M059J (cell line): ENCODE data around the gene MYOCD. TPM values are rescaled to one million over a fixed set of nuclear protein-coding genes. Genes with fewer than 3 reads are reported as not detected.

Experiments used
- DNase-seq: peaks from one replicate; pipeline ENCODE4 v3.0.0-alpha.2; 2012; ENCODE audit warnings: low read depth
- total RNA-seq: library from RNA; depleted of rRNA; stranded (reverse); fragments of >200 nt; shearing (Covaris generic); gene quantifications from 2 replicates; pipeline ENCODE4 v1.2.3, GENCODE V29; 2014

MYOCD gene
- total RNA-seq, 1 experiment from 2014 or later = 1.8 TPM

GRCh38 chr17:12745486-12745885 lies 79.8 kb downstream of the MYOCD start:
- no peak for DNase-seq

- peak; percentile 3 for DNase-seq
These were observed 91.1 kb downstream of the MYOCD start for GRCh38 chr17:12756786-12757185.

GRCh38 chr17:12759090-12759489 lies 93.4 kb downstream of the MYOCD start:
- DNase-seq = no peak

- peak; percentile 82 for DNase-seq
These were observed 99.9 kb downstream of the MYOCD start for GRCh38 chr17:12765548-12765947.

- no peak for DNase-seq
These were observed 102.6 kb downstream of the MYOCD start for GRCh38 chr17:12768255-12768654.

GRCh38 chr17:12769981-12770380 lies 104.3 kb downstream of the MYOCD start:
- peak; percentile 24 for DNase-seq

- no peak for DNase-seq
These were observed 107.5 kb downstream of the MYOCD start for GRCh38 chr17:12773153-12773552.

GRCh38 chr17:12789075-12789480 lies 123.4 kb downstream of the MYOCD start:
- no peak for DNase-seq

GRCh38 chr17:12789481-12790248 lies 124.0 kb downstream of the MYOCD start, which contains the start of gene ARHGAP44:
TSS of gene ARHGAP44 (plus strand) at chr17:12789498. CDS start at chr17:12789839, 341 bp downstream.
- DNase-seq = no peak

GRCh38 chr17:12790249-12791106 lies 124.8 kb downstream of the MYOCD start:
- no peak for DNase-seq

- no peak for DNase-seq
These were observed 129.3 kb downstream of the MYOCD start for GRCh38 chr17:12794919-12795532.

GRCh38 chr17:12800855-12801365 lies 135.2 kb downstream of the MYOCD start:
- DNase-seq = no peak

- DNase-seq = no peak
These were observed 140.9 kb downstream of the MYOCD start for GRCh38 chr17:12806630-12807029.

- DNase-seq = no peak
These were observed 143.0 kb downstream of the MYOCD start for GRCh38 chr17:12808723-12809122.

- no peak for DNase-seq
These were observed 147.2 kb downstream of the MYOCD start for GRCh38 chr17:12812877-12813276.

- peak; percentile 5 for DNase-seq
These were observed 148.0 kb downstream of the MYOCD start for GRCh38 chr17:12813664-12814063.

- DNase-seq = no peak
These were observed 149.0 kb downstream of the MYOCD start for GRCh38 chr17:12814718-12815117.

GRCh38 chr17:12815642-12816141 lies 150.0 kb downstream of the MYOCD start:
- no peak for DNase-seq
